D721Med (cell line): ENCODE data around the gene S100A9.
"Not testable (repeated sequence)": the region's sequence is repeated elsewhere in the genome, so short reads cannot be mapped to it uniquely, and the experiment has no call there.

Experiments
- DNase-seq: peaks from one replicate; pipeline ENCODE4 v3.0.0; 2011; ENCODE audit warnings: low spot score; ENCODE audit not compliant: insufficient read length
- FAIRE-seq: peaks from 2 replicates; lab custom pipeline; 2011; peaks lifted over from hg19 to GRCh38; lab: Jason Lieb, UNC
- CTCF ChIP-seq: IDR thresholded peaks from 2 replicates; pipeline ENCODE4 v1.5.1; 2012; ENCODE audit warnings: mild to moderate bottlenecking, control low read depth; ENCODE audit not compliant: insufficient read depth; ENCODE audit errors: missing control alignments

S100A9 gene

DNA sequence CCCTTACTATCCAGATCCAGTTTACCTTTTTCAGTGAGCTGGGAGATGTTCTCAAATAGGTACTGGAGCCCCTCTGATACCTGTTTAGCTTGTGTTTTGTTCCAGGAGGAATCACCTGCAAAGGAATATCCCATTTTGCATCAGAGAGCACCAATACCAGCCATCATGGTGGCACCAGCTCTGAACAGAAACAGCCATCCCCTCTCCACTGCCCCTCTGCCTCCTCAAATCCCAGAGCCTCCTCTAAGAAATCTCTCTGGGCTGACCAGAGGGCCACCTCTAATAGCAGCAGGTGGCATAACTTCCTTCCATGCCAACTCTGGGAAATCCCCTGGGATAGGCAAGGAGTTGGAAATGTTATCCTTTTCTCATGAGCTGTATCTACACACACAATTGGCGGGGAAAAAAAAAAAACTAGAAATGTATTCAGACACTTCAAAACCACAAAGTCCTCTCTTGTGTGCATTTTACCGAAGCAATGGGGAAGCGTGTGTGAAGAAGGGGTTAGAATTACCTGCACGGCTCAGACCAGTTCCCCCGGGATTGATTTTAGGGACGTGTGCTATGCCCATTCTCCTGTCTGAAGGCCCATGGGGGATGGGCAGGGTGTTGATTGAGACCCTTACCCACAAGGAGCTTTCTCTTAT is 11.5 kb upstream of the S100A9 start:
- no peak for TF ChIP-seq CTCF
- FAIRE-seq (no peak), DNase-seq (no peak)

GRCh38 chr1:153347049-153347448 is 10.6 kb upstream of the S100A9 start:
- DNase-seq, FAIRE-seq: not testable (repeated sequence)

GRCh38 chr1:153347856-153348255 is 9.8 kb upstream of the S100A9 start:
- TF ChIP-seq CTCF, result no peak
- FAIRE-seq (no peak), DNase-seq (no peak)

GRCh38 chr1:153348511-153349362 is 8.9 kb upstream of the S100A9 start, which contains the start of gene PGLYRP4:
Gene PGLYRP4 (minus strand): TSS chr1:153348841. CDS start chr1:153347932, 909 bp downstream.
- DNase-seq (no peak), FAIRE-seq (no peak)
- no peak for TF ChIP-seq CTCF

- no peak for TF ChIP-seq CTCF
- FAIRE-seq (no peak), DNase-seq (no peak)
These were observed 8.0 kb upstream of the S100A9 start for GRCh38 chr1:153349363-153350320.

- no peak for TF ChIP-seq CTCF
- DNase-seq (no peak), FAIRE-seq (no peak)
These were observed 7.2 kb upstream of the S100A9 start for GRCh38 chr1:153350321-153350957.
